Measurements from ENCODE around the gene EXOC3. TPM values are rescaled to one million over a fixed set of nuclear protein-coding genes. Genes with fewer than 3 reads are reported as not detected.

EXOC3 gene
- total RNA-seq, 1 donor from 2014 or later = 46.2 TPM

- Histone ChIP-seq H3K27me3 (ENCODE audit: low read depth) (no peaks in the 10 kb centered on the region), H3K4me1 (peaks cover 14% of the 10 kb centered on the region), H3K9me3 (replicated peaks) (no peaks in the 10 kb centered on the region), H3K4me3 (no peak overlapping the region), H3K36me3 (no peaks in the 10 kb centered on the region), H3K27ac (replicated peaks) (no peak overlapping the region)
- intact Hi-C loops (cut with micrococcal nuclease) = no loop called here
- DNase-seq = no peak
- TF ChIP-seq CTCF (IDR thresholded peaks at IDR 0.05; ENCODE audit: borderline replicate concordance) = no peak
Observed at GRCh38 chr5:417301-418161, 25.4 kb upstream of the EXOC3 start.

GRCh38 chr5:418162-419121 lies 24.5 kb upstream of the EXOC3 start:
- no peak for DNase-seq
- intact Hi-C loops (cut with micrococcal nuclease) = no loop called here

GRCh38 chr5:419970-420369 lies 23.0 kb upstream of the EXOC3 start:
- Histone ChIP-seq H3K4me1 (peaks cover 10% of the 10 kb centered on the region), H3K27me3 (ENCODE audit: low read depth) (peaks cover 3% of the 10 kb centered on the region), H3K27ac (replicated peaks) (no peak overlapping the region), H3K4me3 (no peak overlapping the region), H3K9me3 (replicated peaks) (no peaks in the 10 kb centered on the region), H3K36me3 (no peaks in the 10 kb centered on the region)
- TF ChIP-seq CTCF (IDR thresholded peaks at IDR 0.05; ENCODE audit: borderline replicate concordance) = no peak
- no peak for DNase-seq
- intact Hi-C loops (cut with micrococcal nuclease) = no loop called here

More at GRCh38 chr5:418162-419121, 24.5 kb upstream of the EXOC3 start:
- H3K4me1 ChIP-seq = peaks cover 14% of the 10 kb centered on the region
- H3K9me3 ChIP-seq (replicated peaks) = no peaks in the 10 kb centered on the region
- H3K27ac ChIP-seq (replicated peaks) = no peak overlapping the region
- no peak for TF ChIP-seq CTCF (IDR thresholded peaks at IDR 0.05; ENCODE audit: borderline replicate concordance)
- no peaks in the 10 kb centered on the region for H3K36me3 ChIP-seq
- H3K4me3 ChIP-seq = no peak overlapping the region
- H3K27me3 ChIP-seq (ENCODE audit: low read depth) = no peaks in the 10 kb centered on the region

- H3K27ac ChIP-seq (replicated peaks) = no peak overlapping the region
- no peaks in the 10 kb centered on the region for H3K9me3 ChIP-seq (replicated peaks)
- H3K4me3 ChIP-seq = no peak overlapping the region
- H3K36me3 ChIP-seq = no peaks in the 10 kb centered on the region
- peaks cover 4% of the 10 kb centered on the region for H3K27me3 ChIP-seq (ENCODE audit: low read depth)
- intact Hi-C loops (cut with micrococcal nuclease) = no loop called here
- DNase-seq = no peak
- peaks cover 6% of the 10 kb centered on the region for H3K4me1 ChIP-seq
- TF ChIP-seq CTCF (IDR thresholded peaks at IDR 0.05; ENCODE audit: borderline replicate concordance) = no peak
Observed at GRCh38 chr5:420632-421286, 22.2 kb upstream of the EXOC3 start.

GRCh38 chr5:421287-421880 lies 21.6 kb upstream of the EXOC3 start:
- no peak for DNase-seq
- Histone ChIP-seq H3K36me3 (no peaks in the 10 kb centered on the region), H3K27ac (replicated peaks) (no peak overlapping the region), H3K27me3 (ENCODE audit: low read depth) (peaks cover 4% of the 10 kb centered on the region), H3K9me3 (replicated peaks) (no peaks in the 10 kb centered on the region), H3K4me1 (peaks cover under 1% of the 10 kb centered on the region), H3K4me3 (no peak overlapping the region)
- intact Hi-C loops (cut with micrococcal nuclease) = no loop called here
- TF ChIP-seq CTCF (IDR thresholded peaks at IDR 0.05; ENCODE audit: borderline replicate concordance) = no peak
